ENCODE results near the gene SRGAP2B.
A peak's percentile ranks its signal among the peaks of the same experiment; 100 is the strongest.
"Not testable (repeated sequence)": the region's sequence is repeated elsewhere in the genome, so short reads cannot be mapped to it uniquely, and the experiment has no call there.

Gene SRGAP2B

DNA sequence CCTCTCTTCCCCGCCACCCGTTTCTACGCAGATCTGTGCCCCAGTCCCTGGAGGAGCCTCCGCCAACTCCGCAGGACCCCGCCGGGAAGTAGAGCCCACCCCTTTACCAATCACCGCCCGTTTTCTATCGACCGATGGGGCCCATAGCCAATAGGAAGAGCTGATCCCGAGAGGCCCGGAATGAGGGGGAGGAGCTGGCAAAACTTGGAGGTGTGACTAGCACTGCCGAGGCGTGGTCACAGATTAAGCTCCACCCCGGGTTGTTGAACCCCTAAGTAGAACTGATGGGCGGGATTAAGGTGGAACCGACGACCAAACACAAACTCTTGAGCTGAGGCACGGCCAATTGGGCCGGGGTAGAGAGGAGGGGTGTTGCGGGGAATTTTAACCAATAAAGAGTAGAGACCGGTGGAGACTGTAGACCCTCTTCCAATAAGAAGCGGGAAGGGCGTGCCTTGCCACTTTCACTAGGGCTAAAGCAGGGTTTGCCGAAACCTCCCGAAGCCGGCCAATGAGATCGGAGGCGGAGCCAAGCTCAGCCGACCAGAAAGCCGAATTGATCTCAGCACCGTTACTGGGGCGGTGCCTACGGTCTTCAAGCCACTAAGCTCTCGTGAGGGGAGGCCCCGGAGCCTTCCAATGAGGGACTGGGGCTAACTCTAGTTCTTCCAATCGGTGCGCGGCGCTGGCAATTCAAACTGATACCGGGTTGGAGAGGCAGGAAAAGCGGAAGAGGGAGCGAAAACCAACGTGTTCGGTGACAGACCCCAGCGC is at the start of gene SRGAP2B, which contains the start of gene FAM72D:
SRGAP2B (minus strand) TSS at position 45 of the 774 bp plus-strand sequence. CDS start 2,427 bp downstream, outside the sequence.
FAM72D (plus strand) TSS at position 691 of the 774 bp plus-strand sequence. CDS start 874 bp downstream, outside the sequence.
- H3K4me1 ChIP-seq (ENCODE audit: control insufficient read depth in 1 of 2, insufficient read depth in 1 of 2, low read depth in 1 of 2, low read length in 1 of 2); H3K36me3 ChIP-seq; H3K27me3 ChIP-seq; H3K9me3 ChIP-seq; H3K27ac ChIP-seq: not testable (repeated sequence)
- peak within 1 kb of the TSS; percentile 47 to 57 for H3K4me3 ChIP-seq (ENCODE audit: low read depth in 1 of 2, low read length in 1 of 2)

- not testable (repeated sequence) for H3K4me1 ChIP-seq (ENCODE audit: control insufficient read depth in 1 of 2, insufficient read depth in 1 of 2, low read depth in 1 of 2, low read length in 1 of 2); H3K9me3 ChIP-seq; H3K4me3 ChIP-seq (ENCODE audit: low read depth in 1 of 2, low read length in 1 of 2); H3K27me3 ChIP-seq; H3K27ac ChIP-seq; H3K36me3 ChIP-seq
Observed at GRCh38 chr1:145144264-145144913, 49.3 kb upstream of the SRGAP2B start.

DNA sequence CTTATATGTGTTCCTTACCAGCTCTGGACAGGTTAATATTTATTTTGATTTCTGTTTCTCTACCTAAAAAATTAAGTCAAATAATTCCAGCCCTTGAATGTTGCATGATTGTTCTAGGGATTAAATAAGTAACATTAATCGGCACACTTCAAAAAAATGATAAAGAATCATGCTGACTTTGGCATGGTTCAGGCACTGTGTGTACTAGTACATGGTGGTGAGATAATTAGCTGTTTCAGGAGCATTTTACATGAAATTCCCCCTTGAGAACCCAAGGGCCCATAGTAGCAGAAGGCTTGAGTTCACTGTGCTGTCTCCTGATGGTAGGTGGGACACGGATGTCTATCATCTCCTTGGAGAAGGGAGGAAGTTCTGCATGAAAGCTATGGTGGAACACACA is 45.4 kb upstream of the SRGAP2B start:
- H3K4me1 ChIP-seq (ENCODE audit: control insufficient read depth in 1 of 2, insufficient read depth in 1 of 2, low read depth in 1 of 2, low read length in 1 of 2); H3K27ac ChIP-seq; H3K9me3 ChIP-seq; H3K27me3 ChIP-seq; H3K36me3 ChIP-seq; H3K4me3 ChIP-seq (ENCODE audit: low read depth in 1 of 2, low read length in 1 of 2): not testable (repeated sequence)

DNA sequence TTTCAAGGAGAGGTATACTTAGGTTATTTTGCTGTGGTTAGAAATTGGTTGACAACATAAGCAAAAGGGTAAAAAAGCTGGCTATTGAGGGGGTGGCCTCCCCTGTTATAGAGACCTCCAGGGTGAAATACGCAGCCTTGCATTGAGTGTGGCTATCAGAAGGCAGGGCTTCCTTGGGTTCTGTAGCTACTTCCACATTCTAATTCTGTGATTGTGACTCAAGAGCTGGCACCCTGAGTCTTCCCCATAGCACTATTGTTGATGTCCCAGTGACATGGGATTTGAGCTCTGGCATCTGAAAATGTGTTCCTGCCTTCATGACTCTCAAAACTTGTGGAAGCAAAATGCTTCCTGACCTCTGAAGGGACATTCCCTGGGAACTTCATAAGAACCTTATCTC is 39.3 kb upstream of the SRGAP2B start:
- not testable (repeated sequence) for H3K9me3 ChIP-seq; H3K27ac ChIP-seq; H3K4me3 ChIP-seq (ENCODE audit: low read depth in 1 of 2, low read length in 1 of 2); H3K36me3 ChIP-seq; H3K27me3 ChIP-seq; H3K4me1 ChIP-seq (ENCODE audit: control insufficient read depth in 1 of 2, insufficient read depth in 1 of 2, low read depth in 1 of 2, low read length in 1 of 2)

- H3K9me3 ChIP-seq; H3K36me3 ChIP-seq; H3K4me3 ChIP-seq (ENCODE audit: low read depth in 1 of 2, low read length in 1 of 2); H3K27ac ChIP-seq; H3K27me3 ChIP-seq; H3K4me1 ChIP-seq (ENCODE audit: control insufficient read depth in 1 of 2, insufficient read depth in 1 of 2, low read depth in 1 of 2, low read length in 1 of 2): not testable (repeated sequence)
Observed at GRCh38 chr1:145128697-145129469, 33.8 kb upstream of the SRGAP2B start.

DNA sequence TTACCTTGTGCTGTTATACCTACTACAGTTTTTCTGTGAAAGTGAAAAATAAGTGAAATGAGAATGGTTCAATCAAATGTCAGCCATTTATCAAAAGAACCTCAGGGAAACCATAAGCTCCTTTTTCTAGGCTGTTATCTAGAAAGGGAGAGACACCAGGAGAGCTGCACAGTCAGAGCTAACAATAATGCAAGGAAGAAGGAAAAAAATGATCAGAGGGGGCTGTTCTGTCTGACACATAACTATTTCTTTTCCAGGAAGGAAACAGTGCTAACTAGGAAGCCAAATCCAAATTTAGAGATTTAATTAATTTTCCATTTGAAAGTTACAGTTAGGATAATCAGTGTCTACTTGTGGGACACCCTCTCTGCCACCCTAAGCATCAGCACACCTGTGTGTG is 32.0 kb upstream of the SRGAP2B start:
- H3K4me3 ChIP-seq (ENCODE audit: low read depth in 1 of 2, low read length in 1 of 2); H3K27me3 ChIP-seq; H3K9me3 ChIP-seq; H3K27ac ChIP-seq; H3K4me1 ChIP-seq (ENCODE audit: control insufficient read depth in 1 of 2, insufficient read depth in 1 of 2, low read depth in 1 of 2, low read length in 1 of 2); H3K36me3 ChIP-seq: not testable (repeated sequence)

GRCh38 chr1:145125112-145125511 is 30.0 kb upstream of the SRGAP2B start:
- not testable (repeated sequence) for H3K27ac ChIP-seq; H3K4me1 ChIP-seq (ENCODE audit: control insufficient read depth in 1 of 2, insufficient read depth in 1 of 2, low read depth in 1 of 2, low read length in 1 of 2); H3K4me3 ChIP-seq (ENCODE audit: low read depth in 1 of 2, low read length in 1 of 2); H3K36me3 ChIP-seq; H3K9me3 ChIP-seq; H3K27me3 ChIP-seq

- not testable (repeated sequence) for H3K4me3 ChIP-seq (ENCODE audit: low read depth in 1 of 2, low read length in 1 of 2); H3K9me3 ChIP-seq; H3K27me3 ChIP-seq; H3K4me1 ChIP-seq (ENCODE audit: control insufficient read depth in 1 of 2, insufficient read depth in 1 of 2, low read depth in 1 of 2, low read length in 1 of 2); H3K36me3 ChIP-seq; H3K27ac ChIP-seq
Observed at GRCh38 chr1:145123992-145124641, 29.0 kb upstream of the SRGAP2B start.

DNA sequence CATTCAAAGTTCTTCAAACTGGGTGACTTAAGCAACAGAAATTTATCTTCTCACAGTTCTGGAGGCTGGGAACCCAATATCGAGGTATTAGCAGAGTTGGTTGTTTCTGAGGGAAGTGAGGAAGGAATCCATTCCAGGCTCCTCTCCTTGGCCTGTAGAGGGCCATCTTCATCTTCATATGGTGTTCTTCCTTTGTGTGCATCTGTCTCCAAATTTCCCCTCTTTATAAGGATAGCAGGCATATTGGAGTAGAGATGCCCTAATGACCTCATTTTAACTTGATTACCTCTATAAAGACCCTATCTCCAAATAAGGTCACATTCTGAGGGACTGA is 27.9 kb upstream of the SRGAP2B start:
- H3K4me3 ChIP-seq (ENCODE audit: low read depth in 1 of 2, low read length in 1 of 2); H3K36me3 ChIP-seq; H3K4me1 ChIP-seq (ENCODE audit: control insufficient read depth in 1 of 2, insufficient read depth in 1 of 2, low read depth in 1 of 2, low read length in 1 of 2); H3K27ac ChIP-seq; H3K27me3 ChIP-seq; H3K9me3 ChIP-seq: not testable (repeated sequence)

DNA sequence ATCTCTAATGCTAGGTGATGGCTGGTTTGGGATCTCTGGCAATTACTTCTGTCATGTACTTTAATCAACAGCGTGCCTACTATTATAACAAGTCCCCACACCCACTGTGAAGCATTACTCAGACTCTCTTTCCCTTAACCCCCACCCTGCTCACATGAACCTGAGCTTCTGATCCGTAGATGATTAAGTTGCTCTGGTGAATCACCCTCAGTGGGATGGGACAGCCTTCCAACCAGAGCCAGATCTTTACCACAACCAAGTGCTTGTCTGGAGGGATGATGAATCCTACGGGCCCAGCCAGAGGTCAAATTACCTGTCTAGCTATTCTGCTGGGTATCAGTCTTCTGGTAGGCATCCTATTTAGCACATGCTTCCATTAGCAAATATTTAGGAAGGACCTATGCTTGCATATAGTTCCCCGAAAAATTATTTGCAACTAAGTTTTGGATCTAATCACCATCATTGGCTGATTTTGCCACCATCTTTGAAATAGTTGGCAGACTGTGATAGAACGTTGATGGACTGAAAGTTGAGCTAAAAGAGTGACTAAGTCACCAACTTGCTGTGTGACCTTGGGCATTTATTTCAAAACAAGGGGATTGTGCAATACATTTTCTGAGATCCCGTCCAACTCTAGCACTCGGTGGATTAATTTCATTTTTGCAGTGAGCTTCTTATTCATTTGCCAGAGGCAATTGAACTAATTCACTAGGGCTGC is 27.4 kb upstream of the SRGAP2B start:
- H3K27me3 ChIP-seq; H3K9me3 ChIP-seq; H3K36me3 ChIP-seq; H3K4me1 ChIP-seq (ENCODE audit: control insufficient read depth in 1 of 2, insufficient read depth in 1 of 2, low read depth in 1 of 2, low read length in 1 of 2); H3K4me3 ChIP-seq (ENCODE audit: low read depth in 1 of 2, low read length in 1 of 2); H3K27ac ChIP-seq: not testable (repeated sequence)

DNA sequence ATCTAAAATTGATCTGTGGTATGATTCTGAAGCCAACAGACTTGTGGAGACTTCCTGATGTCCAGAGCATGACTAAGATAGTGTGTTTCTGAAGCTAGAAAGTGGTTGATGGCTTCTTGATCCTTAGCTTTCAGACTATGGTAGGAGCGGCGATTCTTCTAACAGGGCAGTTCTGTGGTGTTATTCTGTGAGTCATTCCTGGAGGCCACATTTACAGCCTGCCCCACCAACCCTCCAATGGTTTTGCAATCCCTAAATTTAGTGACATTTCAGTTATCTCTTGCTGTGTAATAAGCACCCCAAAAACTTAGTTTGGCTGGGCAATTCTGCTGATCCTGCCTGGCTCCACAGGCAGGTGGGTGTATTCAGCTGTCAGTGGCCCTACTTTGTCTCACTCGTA is 24.7 kb upstream of the SRGAP2B start:
- not testable (repeated sequence) for H3K27me3 ChIP-seq; H3K36me3 ChIP-seq; H3K4me3 ChIP-seq (ENCODE audit: low read depth in 1 of 2, low read length in 1 of 2); H3K4me1 ChIP-seq (ENCODE audit: control insufficient read depth in 1 of 2, insufficient read depth in 1 of 2, low read depth in 1 of 2, low read length in 1 of 2); H3K27ac ChIP-seq; H3K9me3 ChIP-seq

GRCh38 chr1:145115587-145116493 is 20.7 kb upstream of the SRGAP2B start:
- H3K36me3 ChIP-seq; H3K4me3 ChIP-seq (ENCODE audit: low read depth in 1 of 2, low read length in 1 of 2); H3K27ac ChIP-seq; H3K27me3 ChIP-seq; H3K9me3 ChIP-seq; H3K4me1 ChIP-seq (ENCODE audit: control insufficient read depth in 1 of 2, insufficient read depth in 1 of 2, low read depth in 1 of 2, low read length in 1 of 2): not testable (repeated sequence)
